Measurements from ENCODE around the gene RASSF8.

RASSF8 gene, protein sequence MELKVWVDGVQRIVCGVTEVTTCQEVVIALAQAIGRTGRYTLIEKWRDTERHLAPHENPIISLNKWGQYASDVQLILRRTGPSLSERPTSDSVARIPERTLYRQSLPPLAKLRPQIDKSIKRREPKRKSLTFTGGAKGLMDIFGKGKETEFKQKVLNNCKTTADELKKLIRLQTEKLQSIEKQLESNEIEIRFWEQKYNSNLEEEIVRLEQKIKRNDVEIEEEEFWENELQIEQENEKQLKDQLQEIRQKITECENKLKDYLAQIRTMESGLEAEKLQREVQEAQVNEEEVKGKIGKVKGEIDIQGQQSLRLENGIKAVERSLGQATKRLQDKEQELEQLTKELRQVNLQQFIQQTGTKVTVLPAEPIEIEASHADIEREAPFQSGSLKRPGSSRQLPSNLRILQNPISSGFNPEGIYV

GRCh38 chr12:25958428-25959070, at the start of gene RASSF8:
Gene RASSF8, plus strand, starts transcription at chr12:25958682. Its CDS starts 96,662 bp downstream, at chr12:26055344.
- no peak for DNase-seq

GRCh38 chr12:25914551-25914950, 43.9 kb upstream of the RASSF8 start:
- DNase-seq = no peak

DNA sequence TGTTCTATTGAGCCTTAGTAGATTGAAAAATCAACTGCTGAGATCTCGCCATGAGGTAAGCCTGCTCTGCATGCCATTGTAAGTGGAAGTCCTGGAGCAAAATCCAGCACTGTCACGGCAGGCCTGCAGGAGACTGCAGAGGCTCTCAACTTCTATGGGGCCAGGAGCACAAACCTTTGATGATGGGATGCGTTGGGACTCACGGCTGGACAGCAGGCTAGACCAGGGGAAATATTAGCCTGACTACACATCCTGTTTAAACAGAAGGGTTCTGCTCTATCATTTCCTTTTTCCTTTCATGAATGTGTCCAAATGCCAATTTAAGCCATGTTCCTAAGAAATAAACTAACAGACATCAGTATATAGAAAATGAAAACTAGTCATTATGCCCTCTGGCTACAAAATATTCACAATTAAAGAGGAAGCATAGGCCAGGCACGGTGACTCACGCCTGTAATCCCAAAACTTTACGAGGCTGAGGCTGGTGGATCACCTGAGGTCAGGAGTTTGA, 33.9 kb upstream of the RASSF8 start:
- DNase-seq = no peak

GRCh38 chr12:25925064-25925463, 33.4 kb upstream of the RASSF8 start:
- DNase-seq = no peak

DNA sequence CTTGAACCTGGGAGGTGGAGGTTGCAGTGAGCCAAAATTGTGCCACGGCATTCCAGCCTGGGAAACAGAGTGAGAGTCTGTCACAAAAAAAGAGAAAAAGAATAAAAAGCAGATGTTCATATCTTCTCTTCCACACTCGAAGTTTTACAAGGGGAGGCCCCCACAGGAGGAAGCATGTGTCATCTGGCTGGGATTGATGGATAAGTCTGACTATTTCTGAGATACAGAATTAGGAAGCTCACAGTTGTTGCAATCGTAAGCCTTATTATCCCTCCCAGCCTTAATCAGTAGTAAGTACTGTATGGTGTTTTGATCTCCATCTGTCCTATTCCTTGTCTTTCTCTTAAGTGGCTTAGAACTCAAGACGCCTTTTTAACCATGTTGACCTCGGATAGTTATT, 31.9 kb upstream of the RASSF8 start:
- DNase-seq = no peak

DNA sequence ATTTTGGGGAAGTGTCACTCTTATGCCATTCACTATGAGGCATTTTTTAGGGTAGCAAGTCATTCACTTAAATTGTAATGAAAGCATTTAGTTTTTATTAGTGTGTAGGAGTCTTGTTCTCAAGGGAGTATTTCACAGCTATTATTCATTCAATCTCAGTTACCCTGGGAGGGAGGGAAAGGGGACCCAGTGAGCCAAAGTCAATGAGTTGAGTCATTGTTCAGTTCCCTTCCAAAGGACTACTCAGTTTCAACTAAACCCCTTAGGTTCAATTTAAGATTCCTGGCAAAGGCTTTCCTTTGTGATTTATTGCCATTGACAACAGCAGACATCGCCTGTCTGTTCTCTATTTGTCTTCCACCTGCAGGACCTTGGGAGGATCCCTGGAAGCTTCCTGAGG, 29.3 kb upstream of the RASSF8 start:
- no peak for DNase-seq

- no peak for DNase-seq
Measured at GRCh38 chr12:25932971-25933370, 25.5 kb upstream of the RASSF8 start.

GRCh38 chr12:25934456-25934855, 24.0 kb upstream of the RASSF8 start:
- no peak for DNase-seq

- DNase-seq = no peak
Measured at GRCh38 chr12:25935355-25936144, 22.9 kb upstream of the RASSF8 start.

DNA sequence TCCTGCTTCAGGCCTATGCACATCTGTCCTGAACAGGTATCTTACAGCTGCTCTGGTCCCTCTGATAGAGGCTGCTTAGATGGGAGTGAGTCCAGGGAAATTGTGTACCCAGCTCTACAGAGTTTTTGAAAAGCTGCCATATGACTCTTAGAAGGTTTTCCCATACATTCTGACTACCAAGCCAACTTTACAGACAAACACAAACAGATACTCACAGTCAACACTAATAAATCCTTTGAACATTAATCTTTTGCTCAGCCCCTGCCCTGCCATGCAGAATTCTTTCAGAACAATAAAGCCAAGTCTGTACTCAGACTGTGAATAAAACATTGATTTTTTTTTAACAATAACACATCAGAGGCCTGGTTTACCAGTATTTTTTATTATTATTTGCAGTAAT, 21.4 kb upstream of the RASSF8 start:
- no peak for DNase-seq

- no peak for DNase-seq
Measured at GRCh38 chr12:25938581-25938980, 19.9 kb upstream of the RASSF8 start.

DNA sequence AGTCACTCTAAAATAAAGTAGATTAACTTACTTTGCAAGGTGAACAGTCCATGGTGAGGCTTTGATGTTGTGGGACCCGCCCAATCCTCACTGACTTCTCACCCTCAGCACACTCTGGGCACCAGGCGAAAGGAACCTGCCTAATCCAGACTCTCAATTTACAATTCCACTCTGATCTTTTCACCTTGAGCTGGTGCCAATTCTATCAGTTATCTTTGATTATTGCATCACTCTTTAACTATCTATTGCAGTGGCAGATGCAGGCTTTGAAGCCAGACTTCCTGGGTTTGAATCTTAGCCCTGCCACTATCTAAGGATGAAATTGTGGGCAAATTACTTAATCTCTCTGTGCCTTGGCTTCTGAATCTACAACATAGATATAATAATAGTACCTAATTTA, 18.9 kb upstream of the RASSF8 start:
- DNase-seq = no peak

DNA sequence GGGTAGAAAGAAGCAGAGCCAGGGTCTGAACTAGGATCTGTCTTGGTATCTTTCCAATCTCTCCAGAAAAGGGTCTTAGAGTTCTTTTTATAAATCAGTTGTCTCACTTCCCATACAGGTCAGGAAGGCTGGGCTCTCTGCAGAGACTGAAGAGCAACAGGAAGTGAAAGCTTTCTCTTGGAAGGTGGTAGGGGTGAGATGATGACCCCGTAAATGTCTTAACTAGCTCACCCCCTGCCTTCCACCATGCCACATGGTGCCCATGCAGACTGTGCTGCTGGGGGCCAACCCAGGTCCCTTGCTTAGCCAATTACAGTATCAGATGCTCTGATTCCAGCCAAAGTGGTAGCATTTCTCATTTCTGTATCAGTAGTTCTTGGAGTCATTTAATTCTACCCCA, 17.6 kb upstream of the RASSF8 start:
- no peak for DNase-seq

GRCh38 chr12:25942709-25943108, 15.8 kb upstream of the RASSF8 start:
- no peak for DNase-seq

- no peak for DNase-seq
Measured at GRCh38 chr12:25943940-25944339, 14.5 kb upstream of the RASSF8 start.

DNA sequence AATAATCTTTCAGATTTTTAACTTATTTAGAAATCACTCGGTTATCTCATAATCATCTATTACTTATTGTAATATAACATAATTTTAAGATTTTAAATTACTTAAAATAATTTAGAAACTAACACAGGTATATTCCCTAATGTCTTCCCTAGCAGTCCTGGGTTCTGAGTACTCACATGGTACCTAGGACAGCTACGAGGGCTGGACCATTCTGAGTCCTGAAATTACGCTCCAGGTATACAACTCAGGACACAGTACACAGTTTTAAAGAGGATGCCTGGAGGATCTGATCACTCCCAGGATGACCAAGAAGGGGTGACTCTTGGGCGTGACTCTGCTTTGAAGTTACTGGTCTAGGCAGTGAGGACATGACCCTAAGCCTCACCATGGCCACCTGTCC, 9.1 kb upstream of the RASSF8 start:
- DNase-seq = no peak

GRCh38 chr12:25950329-25951115, 8.0 kb upstream of the RASSF8 start:
- DNase-seq = no peak

DNA sequence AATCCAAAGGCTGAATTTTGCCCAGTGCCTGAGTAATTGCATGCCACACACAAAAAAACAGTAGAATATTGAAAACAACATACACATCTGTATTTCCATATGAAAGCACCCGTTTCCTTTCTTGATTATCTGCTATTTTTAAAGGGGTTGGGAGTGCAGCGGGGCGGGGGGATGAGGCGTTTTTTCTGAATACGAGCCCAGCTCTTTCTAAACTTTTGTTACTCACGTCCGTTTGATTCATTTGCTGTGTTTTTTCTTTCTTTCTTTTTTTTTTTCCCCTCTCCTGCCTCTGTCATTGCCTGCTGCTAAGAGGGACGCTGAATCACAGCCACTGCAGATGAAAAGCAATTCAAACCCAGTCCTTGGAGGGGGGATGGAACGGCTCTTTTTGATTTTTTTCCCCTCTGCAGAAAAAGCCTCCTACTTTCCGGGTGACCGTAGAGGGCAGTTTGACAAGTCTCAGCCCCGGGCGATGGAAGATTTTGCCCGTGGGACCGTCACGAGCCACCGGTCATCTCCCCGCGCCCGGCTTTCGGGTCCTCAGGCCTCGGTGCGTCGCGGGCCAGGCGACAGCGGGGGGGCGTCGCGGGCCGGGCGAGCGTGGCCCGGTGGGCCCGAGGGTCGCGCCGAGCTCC, 572 bp upstream of the RASSF8 start:
- DNase-seq = no peak

- no peak for DNase-seq
Measured at GRCh38 chr12:25959071-25959961, 834 bp downstream of the RASSF8 start.

DNA sequence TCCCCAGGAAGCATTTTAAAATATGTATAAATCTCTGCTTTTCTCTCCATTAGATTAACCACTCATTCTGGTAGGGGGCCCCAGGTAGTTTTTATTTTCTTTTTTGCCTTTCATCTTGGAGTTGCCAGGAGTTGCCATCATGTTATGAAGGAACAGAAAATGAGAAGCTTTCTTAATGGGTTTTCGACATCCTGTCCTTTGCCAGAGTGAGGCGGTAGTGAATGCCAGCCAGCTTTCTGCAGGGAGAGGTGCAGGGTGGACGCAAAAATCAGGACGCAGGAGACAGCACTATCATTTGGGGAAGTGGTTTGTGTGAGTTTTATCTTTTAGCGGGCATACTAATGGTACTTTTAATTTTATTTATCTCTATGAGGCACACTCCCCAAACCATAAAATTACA, 1.7 kb downstream of the RASSF8 start:
- no peak for DNase-seq

DNA sequence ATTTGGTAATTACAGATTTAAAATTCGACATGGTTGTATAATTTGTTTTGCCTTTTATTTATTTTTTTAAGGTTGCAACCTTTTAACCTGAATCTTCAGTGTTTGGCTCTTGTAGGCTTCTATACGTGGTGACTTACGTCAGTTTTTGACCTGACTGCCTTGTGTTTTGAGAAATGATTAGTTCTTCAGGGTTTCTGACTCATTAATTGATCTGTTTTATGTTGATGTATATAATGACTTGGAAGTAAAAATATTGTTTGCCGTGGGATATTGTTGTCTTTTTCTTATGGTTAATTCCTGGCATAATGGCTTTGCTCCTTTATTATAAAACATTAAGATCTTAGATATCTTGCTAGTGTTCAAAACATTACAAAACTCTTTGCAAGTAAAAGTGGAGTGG, 2.5 kb downstream of the RASSF8 start:
- DNase-seq = no peak
